Measurements from ENCODE around the gene CYYR1. TPM values are rescaled to one million over a fixed set of nuclear protein-coding genes. Genes with fewer than 3 reads are reported as not detected.
A peak's percentile ranks its signal among the peaks of the same experiment; 100 is the strongest.

CYYR1 gene
- total RNA-seq, 6 donors from 2014 or later, result 5.2 to 44.6 (median 11.9) TPM

GRCh38 chr21:26559099-26559498 lies 14.0 kb downstream of the CYYR1 start:
- Histone ChIP-seq H3K9me3 (no peaks in the 10 kb centered on the region), H3K4me1 (peaks cover 0 to 7% (median 2%) of the 10 kb centered on the region in 4 donors), H3K27me3 (no peaks in the 10 kb centered on the region), H3K4me3 (no peak overlapping the region), H3K36me3 (no peaks in the 10 kb centered on the region), H3K27ac (no peak overlapping the region)
- TF ChIP-seq EP300 (IDR thresholded peaks at IDR 0.05), result no peak
- DNase-seq (no peak), ATAC-seq (ENCODE audit: low FRiP score in 2 of 2) (no peak)
- 88 to 97% methylated on average over 5 of the region's 5 CpGs for WGBS, 2 donors

GRCh38 chr21:26557106-26557505 lies 16.0 kb downstream of the CYYR1 start:
- ATAC-seq (ENCODE audit: low FRiP score in 2 of 2) (no peak), DNase-seq (no peak)
- Histone ChIP-seq H3K9me3 (no peaks in the 10 kb centered on the region), H3K36me3 (no peaks in the 10 kb centered on the region), H3K4me3 (no peak overlapping the region), H3K27ac (no peak overlapping the region), H3K4me1 (peaks cover 0 to 4% (median 0%) of the 10 kb centered on the region in 4 donors), H3K27me3 (no peaks in the 10 kb centered on the region)
- WGBS, 2 donors, result 87 to 89% methylated on average over 4 of the region's 4 CpGs
- TF ChIP-seq POLR2AphosphoS5 (IDR thresholded peaks at IDR 0.05), result no peak

- H3K9me3 ChIP-seq, result no peaks in the 10 kb centered on the region
- no peak for TF ChIP-seq EP300 (IDR thresholded peaks at IDR 0.05)
- peak overlapping the region in 1 of 4 donors; percentile 59 for H3K27ac ChIP-seq
- peaks cover 0 to 7% (median 3%) of the 10 kb centered on the region in 4 donors for H3K4me1 ChIP-seq
- DNase-seq (no peak), ATAC-seq (ENCODE audit: low FRiP score in 2 of 2) (no peak)
- no peak overlapping the region for H3K4me3 ChIP-seq
- no peaks in the 10 kb centered on the region for H3K27me3 ChIP-seq
- no peaks in the 10 kb centered on the region for H3K36me3 ChIP-seq
- WGBS, 2 donors, result 69 to 73% methylated on average over 1 of the region's 1 CpG
These were observed 17.4 kb downstream of the CYYR1 start for GRCh38 chr21:26555540-26556146.

- no peak for ATAC-seq (ENCODE audit: low FRiP score in 2 of 2)
- 53 to 85% methylated on average over 2 of the region's 2 CpGs for WGBS, 2 donors
- TF ChIP-seq POLR2AphosphoS5 (IDR thresholded peaks at IDR 0.05), result no peak
- TF ChIP-seq CTCF (IDR thresholded peaks at IDR 0.05), result no peak
- TF ChIP-seq EP300 (IDR thresholded peaks at IDR 0.05), result no peak
- Histone ChIP-seq H3K27me3 (no peaks in the 10 kb centered on the region), H3K4me3 (no peak overlapping the region), H3K27ac (peak overlapping the region in 2 of 4 donors; percentile 1 to 13), H3K4me1 (peaks cover 0 to 8% (median 6%) of the 10 kb centered on the region in 4 donors), H3K9me3 (no peaks in the 10 kb centered on the region), H3K36me3 (no peaks in the 10 kb centered on the region)
- no peak for DNase-seq
These were observed 18.7 kb downstream of the CYYR1 start for GRCh38 chr21:26554365-26554764.

GRCh38 chr21:26553898-26554297 lies 19.2 kb downstream of the CYYR1 start:
- H3K27ac ChIP-seq, result peak overlapping the region in 1 of 4 donors; percentile 13
- no peaks in the 10 kb centered on the region for H3K36me3 ChIP-seq
- H3K4me1 ChIP-seq, result peaks cover 0 to 8% (median 6%) of the 10 kb centered on the region in 4 donors
- WGBS, 2 donors, result 80% methylated on average over 2 of the region's 2 CpGs
- H3K9me3 ChIP-seq, result no peaks in the 10 kb centered on the region
- TF ChIP-seq POLR2A (IDR thresholded peaks at IDR 0.05), result no peak
- no peak for TF ChIP-seq POLR2AphosphoS5 (IDR thresholded peaks at IDR 0.05)
- TF ChIP-seq CTCF (IDR thresholded peaks at IDR 0.05), result no peak
- no peak for TF ChIP-seq EP300 (IDR thresholded peaks at IDR 0.05)
- H3K27me3 ChIP-seq, result no peaks in the 10 kb centered on the region
- ATAC-seq (ENCODE audit: low FRiP score in 2 of 2) (no peak), DNase-seq (no peak)
- H3K4me3 ChIP-seq, result no peak overlapping the region

- Histone ChIP-seq H3K27me3 (no peaks in the 10 kb centered on the region), H3K9me3 (no peaks in the 10 kb centered on the region), H3K27ac (peak overlapping the region in 2 of 4 donors; percentile 17 to 85), H3K36me3 (no peaks in the 10 kb centered on the region), H3K4me3 (no peak overlapping the region), H3K4me1 (peaks cover 0 to 11% (median 6%) of the 10 kb centered on the region in 4 donors)
- 25 to 26% methylated on average over 2 of the region's 2 CpGs for WGBS, 2 donors
- no peak for ATAC-seq (ENCODE audit: low FRiP score in 2 of 2)
- no peak for DNase-seq
- no peak for TF ChIP-seq POLR2A (IDR thresholded peaks at IDR 0.05)
- TF ChIP-seq POLR2AphosphoS5 (IDR thresholded peaks at IDR 0.05), result no peak
- TF ChIP-seq EP300 (IDR thresholded peaks at IDR 0.05), result no peak
- no peak for TF ChIP-seq CTCF (IDR thresholded peaks at IDR 0.05)
These were observed 22.8 kb downstream of the CYYR1 start for GRCh38 chr21:26550326-26550725.

All from upper lobe of left lung (tissue), 6 donors.